Vagina (tissue), 2 donors: ENCODE data around the gene SULT2B1. TPM values are rescaled to one million over a fixed set of nuclear protein-coding genes. Genes with fewer than 3 reads are reported as not detected.

Experiments
- DNase-seq, 2 donors: peaks; one replicate each; pipeline ENCODE4 v3.0.0-alpha.2; 2017; ENCODE audit errors: extremely low spot score in 2 of 2
- H3K27ac ChIP-seq: fragments of 200-600 bp; sonication (generic); one replicate; pipeline ENCODE4 v1.5.1; 2019
- H3K27me3 ChIP-seq: fragments of 200-600 bp; sonication (generic); one replicate; pipeline ENCODE4 v1.5.1; 2019
- H3K36me3 ChIP-seq, 2 donors: fragments of 200-600 bp; sonication (generic); one replicate each; pipeline ENCODE4 v1.5.1; 2017 to 2019
- H3K4me1 ChIP-seq: fragments of 200-600 bp; sonication (generic); one replicate; pipeline ENCODE4 v1.5.1; 2019
- H3K4me3 ChIP-seq, 2 donors: fragments of 200-600 bp; sonication (generic); 1 replicate in 1 of 2; 2 replicates in 1 of 2; pipeline ENCODE4 v1.5.1; 2016 to 2019
- H3K9me3 ChIP-seq: fragments of 200-600 bp; sonication (generic); one replicate; pipeline ENCODE4 v1.5.1; 2019
- CTCF ChIP-seq, 3 experiments: fragments of 450-650 bp in 2 of 3; fragments of 200-600 bp in 1 of 3; sonication (generic) in 1 of 3; IDR thresholded peaks; one replicate each; pipeline ENCODE4 v1.5.1; 2017 to 2019; ENCODE audit warnings: antibody characterized with exemption in 3 of 3, mild to moderate bottlenecking in 2 of 3, moderate library complexity in 2 of 3
- POLR2A ChIP-seq, 2 donors: fragments of 450-650 bp; IDR thresholded peaks; one replicate each; pipeline ENCODE4 v1.6.1; 2017; ENCODE audit warnings: antibody characterized with exemption in 2 of 2, mild to moderate bottlenecking in 2 of 2, moderate library complexity in 2 of 2
- POLR2AphosphoS5 ChIP-seq, 2 donors: sonication (generic); formaldehyde crosslinking; IDR thresholded peaks; one replicate each; pipeline ENCODE4 v1.9.0; 2017; ENCODE audit warnings: antibody characterized with exemption in 2 of 2, mild to moderate bottlenecking in 2 of 2, low read depth in 1 of 2; ENCODE audit not compliant: insufficient read depth in 1 of 2
- intact Hi-C: fragments of 100-400 bp; cut with DNase I; formaldehyde crosslinking; loops from one replicate; pipeline ENCODE4 v1.15.1; 2023
- total RNA-seq: library from RNA; depleted of rRNA; stranded (reverse); fragments of >200 nt; gene quantifications from one replicate; pipeline ENCODE4 v1.2.3, GENCODE V29; 2016

Gene SULT2B1
- total RNA-seq, 1 donor from 2014 or later = 43.0 TPM

GRCh38 chr19:48635966-48636858 is 84.2 kb downstream of the SULT2B1 start:
- H3K27ac ChIP-seq = peak overlapping the region; percentile 99
- peak in 1 of 2 donors; percentile 91 for DNase-seq
- peaks cover 66% of the 10 kb centered on the region for H3K4me1 ChIP-seq
- no peak for TF ChIP-seq POLR2AphosphoS5 (IDR thresholded peaks at IDR 0.05; ENCODE audit: insufficient read depth in 1 of 2, low read depth in 1 of 2)
- intact Hi-C loops = loop anchor here (10.0 kb wide), 1 partner anchor 329 kb away; the partner anchor contains the start of gene FTL
- H3K9me3 ChIP-seq = no peaks in the 10 kb centered on the region
- peak overlapping the region; percentile 54 to 69 for H3K4me3 ChIP-seq
- H3K36me3 ChIP-seq = no peaks in the 10 kb centered on the region
- no peaks in the 10 kb centered on the region for H3K27me3 ChIP-seq

GRCh38 chr19:48636859-48637448 is 85.0 kb downstream of the SULT2B1 start, which contains the start of gene DBP:
Gene DBP, minus strand, starts transcription at chr19:48637379. Its CDS starts 385 bp downstream, at chr19:48636994.
- Histone ChIP-seq H3K27ac (peak within 1 kb of the TSS; percentile 99), H3K4me3 (peak within 1 kb of the TSS; percentile 54 to 69), H3K4me1 (peaks cover 59% of the 10 kb centered on the region), H3K36me3 (no peaks in the 10 kb centered on the region), H3K9me3 (no peaks in the 10 kb centered on the region), H3K27me3 (no peaks in the 10 kb centered on the region)
- TF ChIP-seq POLR2AphosphoS5 (IDR thresholded peaks at IDR 0.05; ENCODE audit: insufficient read depth in 1 of 2, low read depth in 1 of 2) (no peak), POLR2A (IDR thresholded peaks at IDR 0.05) (peak in 1 of 2 donors; percentile 65), CTCF (IDR thresholded peaks at IDR 0.05) (peak in 1 of 3 experiments; percentile 4)
- DNase-seq = no peak
- intact Hi-C loops = loop anchor here (10.0 kb wide), 1 partner anchor 328 kb away; the partner anchor contains the start of gene FTL

GRCh38 chr19:48637449-48637947 is 85.5 kb downstream of the SULT2B1 start:
- DNase-seq = peak in 1 of 2 donors; percentile 100
- H3K4me3 ChIP-seq = peak overlapping the region; percentile 54 to 69
- H3K27me3 ChIP-seq = no peaks in the 10 kb centered on the region
- intact Hi-C loops = loop anchor here (10.0 kb wide), 1 partner anchor 327 kb away; the partner anchor contains the start of gene FTL
- H3K9me3 ChIP-seq = no peaks in the 10 kb centered on the region
- TF ChIP-seq POLR2AphosphoS5 (IDR thresholded peaks at IDR 0.05; ENCODE audit: insufficient read depth in 1 of 2, low read depth in 1 of 2) = peak; percentile 92 to 94
- TF ChIP-seq CTCF (IDR thresholded peaks at IDR 0.05) = no peak
- H3K36me3 ChIP-seq = no peaks in the 10 kb centered on the region
- peaks cover 53% of the 10 kb centered on the region for H3K4me1 ChIP-seq
- peak overlapping the region; percentile 99 for H3K27ac ChIP-seq

- peaks cover 46% of the 10 kb centered on the region for H3K4me1 ChIP-seq
- H3K4me3 ChIP-seq = peak overlapping the region; percentile 54 to 69
- TF ChIP-seq POLR2A (IDR thresholded peaks at IDR 0.05) = peak in 1 of 2 donors; percentile 26
- TF ChIP-seq POLR2AphosphoS5 (IDR thresholded peaks at IDR 0.05; ENCODE audit: insufficient read depth in 1 of 2, low read depth in 1 of 2) = no peak
- no peaks in the 10 kb centered on the region for H3K36me3 ChIP-seq
- H3K27me3 ChIP-seq = no peaks in the 10 kb centered on the region
- peak overlapping the region; percentile 99 for H3K27ac ChIP-seq
- peak in 1 of 2 donors; percentile 97 for DNase-seq
- no peaks in the 10 kb centered on the region for H3K9me3 ChIP-seq
- intact Hi-C loops = loop anchor here (10.0 kb wide), 1 partner anchor 327 kb away; the partner anchor contains the start of gene FTL
Measured at GRCh38 chr19:48637948-48638830, 86.2 kb downstream of the SULT2B1 start.

- TF ChIP-seq POLR2A (IDR thresholded peaks at IDR 0.05) = no peak
- TF ChIP-seq CTCF (IDR thresholded peaks at IDR 0.05) = no peak
- TF ChIP-seq POLR2AphosphoS5 (IDR thresholded peaks at IDR 0.05; ENCODE audit: insufficient read depth in 1 of 2, low read depth in 1 of 2) = no peak
- Histone ChIP-seq H3K4me3 (peak overlapping the region in 1 of 2 donors; percentile 54), H3K4me1 (peaks cover 39% of the 10 kb centered on the region), H3K9me3 (no peaks in the 10 kb centered on the region), H3K27ac (peak overlapping the region; percentile 99), H3K36me3 (no peaks in the 10 kb centered on the region), H3K27me3 (no peaks in the 10 kb centered on the region)
- DNase-seq = peak in 1 of 2 donors; percentile 92
- intact Hi-C loops = loop anchor here (10.0 kb wide), 1 partner anchor 326 kb away; the partner anchor contains the start of gene FTL
Measured at GRCh38 chr19:48638831-48639381, 86.9 kb downstream of the SULT2B1 start.
